NT2/D1 (cell line): Measurements from ENCODE around the gene UBAC1.
A peak's percentile ranks its signal among the peaks of the same experiment; 100 is the strongest.

Experiments
- DNase-seq: peaks from one replicate; pipeline ENCODE4 v3.0.0-alpha.2; 2011; ENCODE audit warnings: low read depth, low spot score
- H3K27me3 ChIP-seq: 2 replicates; pipeline ENCODE4 v1.6.0; 2011; ENCODE audit warnings: mild to moderate bottlenecking; ENCODE audit not compliant: insufficient read length, insufficient read depth
- H3K36me3 ChIP-seq: 2 replicates; pipeline ENCODE4 v1.6.1; 2011; ENCODE audit warnings: mild to moderate bottlenecking, low read length, mixed read lengths; ENCODE audit not compliant: insufficient read depth, insufficient read length
- H3K4me1 ChIP-seq: 2 replicates; pipeline ENCODE4 v1.5.1; 2011; ENCODE audit not compliant: insufficient read depth, insufficient read length
- H3K4me3 ChIP-seq: 2 replicates; pipeline ENCODE4 v1.5.1; 2011; ENCODE audit warnings: low read depth; ENCODE audit not compliant: insufficient read length
- H3K9ac ChIP-seq: 2 replicates; pipeline ENCODE4 v1.6.0; 2011; ENCODE audit warnings: low read depth; ENCODE audit not compliant: insufficient read length
- H3K9me3 ChIP-seq: 2 replicates; pipeline ENCODE4 v1.5.1; 2011; ENCODE audit warnings: mild to moderate bottlenecking, low read length; ENCODE audit not compliant: insufficient read depth
- SUZ12 ChIP-seq: IDR thresholded peaks from 2 replicates; pipeline ENCODE4 v1.6.1; 2011; ENCODE audit not compliant: insufficient read length, insufficient read depth; ENCODE audit errors: extremely low read depth
- YY1 ChIP-seq: IDR thresholded peaks from 2 replicates; pipeline ENCODE4 v1.6.1; 2011; ENCODE audit not compliant: insufficient read length, insufficient read depth
- ZNF274 ChIP-seq: IDR thresholded peaks from 2 replicates; pipeline ENCODE4 v1.6.1; 2011; ENCODE audit warnings: mild to moderate bottlenecking, low read depth, low read length

Gene UBAC1

GRCh38 chr9:135910216-135910615, 51.0 kb downstream of the UBAC1 start:
- no peak overlapping the region for H3K9ac ChIP-seq
- TF ChIP-seq YY1 (no peak), ZNF274 (no peak), SUZ12 (no peak)
- DNase-seq: no peak
- H3K9me3 ChIP-seq: peaks cover 22% of the 10 kb centered on the region
- peaks cover 10% of the 10 kb centered on the region for H3K4me1 ChIP-seq
- no peak overlapping the region for H3K4me3 ChIP-seq
- H3K36me3 ChIP-seq: peaks cover 67% of the 10 kb centered on the region
- no peaks in the 10 kb centered on the region for H3K27me3 ChIP-seq

GRCh38 chr9:135909371-135909770, 51.8 kb downstream of the UBAC1 start:
- Histone ChIP-seq H3K36me3 (peaks cover 67% of the 10 kb centered on the region), H3K4me3 (no peak overlapping the region)

GRCh38 chr9:135908754-135909204, 52.4 kb downstream of the UBAC1 start:
- peaks cover 7% of the 10 kb centered on the region for H3K9me3 ChIP-seq
- DNase-seq: no peak
- H3K4me1 ChIP-seq: peaks cover 10% of the 10 kb centered on the region
- H3K9ac ChIP-seq: peak overlapping the region; percentile 84
- H3K4me3 ChIP-seq: peak overlapping the region; percentile 73
- peaks cover 66% of the 10 kb centered on the region for H3K36me3 ChIP-seq
- TF ChIP-seq ZNF274 (no peak), SUZ12 (no peak), YY1 (no peak)
- no peaks in the 10 kb centered on the region for H3K27me3 ChIP-seq

More at GRCh38 chr9:135909371-135909770, 51.8 kb downstream of the UBAC1 start:
- no peak for DNase-seq
- Histone ChIP-seq H3K27me3 (no peaks in the 10 kb centered on the region), H3K9me3 (peaks cover 13% of the 10 kb centered on the region), H3K9ac (no peak overlapping the region), H3K4me1 (peaks cover 10% of the 10 kb centered on the region)
- TF ChIP-seq YY1: no peak
- no peak for TF ChIP-seq ZNF274
- no peak for TF ChIP-seq SUZ12

DNA sequence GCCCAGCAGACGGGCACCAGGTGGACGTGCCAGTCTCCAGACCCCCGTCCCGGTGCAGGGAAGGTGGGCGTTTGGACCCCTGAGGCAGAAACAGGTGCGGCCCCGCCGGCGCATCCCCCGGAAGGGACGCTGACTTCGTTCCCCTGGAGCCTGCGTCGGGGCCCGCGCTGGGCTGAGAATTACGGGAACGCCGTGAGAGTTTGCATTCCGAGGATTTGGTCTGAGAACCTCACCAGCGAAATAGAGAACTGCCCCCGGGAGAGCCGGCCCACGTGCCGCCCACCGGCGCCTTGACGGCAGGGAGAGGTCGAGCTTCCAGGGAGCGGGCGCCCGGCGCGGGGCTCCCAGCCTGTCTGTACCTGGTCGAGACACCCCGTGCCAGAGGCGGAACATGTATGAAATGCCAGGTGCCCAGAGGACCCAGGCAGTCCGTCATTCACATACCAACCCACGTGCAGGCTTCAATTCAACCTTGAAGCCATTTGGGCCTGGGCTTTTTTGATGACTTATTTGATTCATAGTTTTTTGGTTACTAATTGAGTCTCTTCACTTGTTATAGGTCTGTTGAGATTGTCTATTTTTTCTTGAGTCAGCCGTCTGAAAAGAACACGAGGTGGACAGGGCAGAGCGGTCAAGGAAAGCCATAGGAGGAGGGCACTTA, 53.0 kb downstream of the UBAC1 start:
- peaks cover 10% of the 10 kb centered on the region for H3K4me1 ChIP-seq
- peaks cover 61% of the 10 kb centered on the region for H3K36me3 ChIP-seq
- TF ChIP-seq SUZ12 (no peak), ZNF274 (no peak), YY1 (no peak)
- no peaks in the 10 kb centered on the region for H3K27me3 ChIP-seq
- DNase-seq: no peak
- peak overlapping the region; percentile 84 for H3K9ac ChIP-seq
- peaks cover 2% of the 10 kb centered on the region; the same call in 1 of the 2 replicates for H3K9me3 ChIP-seq
- peak overlapping the region; percentile 73 for H3K4me3 ChIP-seq

DNA sequence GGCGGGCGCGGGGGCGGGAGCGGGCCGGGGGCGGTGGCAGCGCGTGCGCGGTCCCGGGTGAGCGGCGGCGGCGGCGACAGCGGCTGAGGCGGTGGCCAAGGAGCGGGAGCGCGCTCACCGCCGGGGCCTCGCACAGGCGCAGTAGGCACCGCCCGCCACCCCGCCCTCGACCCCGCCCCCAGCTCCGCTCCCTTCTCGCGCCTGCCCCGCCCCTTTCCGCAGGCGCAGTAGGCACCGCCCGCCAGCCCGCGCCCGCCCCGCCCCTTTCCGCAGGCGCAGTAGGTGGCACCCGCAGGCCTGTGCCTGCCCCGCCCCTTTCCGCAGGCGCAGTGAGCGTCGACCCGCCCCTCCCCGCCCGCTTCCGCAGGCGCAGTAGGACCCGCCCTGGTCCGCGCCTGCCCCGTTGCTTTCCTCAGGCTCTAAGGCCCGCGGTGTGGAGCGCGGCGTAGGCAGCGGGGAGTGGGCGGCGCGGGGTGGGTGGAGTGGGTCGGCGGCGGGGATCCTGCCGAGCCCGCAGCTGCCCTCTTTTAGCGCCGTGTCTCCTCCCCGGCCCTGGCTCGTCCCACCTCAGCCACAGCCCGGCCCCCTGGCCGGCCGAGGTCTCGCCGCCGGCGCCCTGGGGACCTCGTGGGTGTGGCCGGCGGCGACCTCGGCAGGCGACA, 53.6 kb downstream of the UBAC1 start, which contains the start of gene CAMSAP1:
Gene CAMSAP1 (minus strand): TSS at position 116 of the 662 bp plus-strand sequence. CDS start 387 bp downstream, outside the sequence.
- TF ChIP-seq ZNF274: no peak
- no peak for TF ChIP-seq SUZ12
- no peak for TF ChIP-seq YY1
- peaks cover 60% of the 10 kb centered on the region for H3K36me3 ChIP-seq
- peak; percentile 90 for DNase-seq
- peak within 1 kb of the TSS; percentile 84 for H3K9ac ChIP-seq
- peak within 1 kb of the TSS; percentile 73 for H3K4me3 ChIP-seq
- peaks cover 12% of the 10 kb centered on the region for H3K4me1 ChIP-seq
- no peaks in the 10 kb centered on the region for H3K9me3 ChIP-seq
- no peaks in the 10 kb centered on the region for H3K27me3 ChIP-seq

DNA sequence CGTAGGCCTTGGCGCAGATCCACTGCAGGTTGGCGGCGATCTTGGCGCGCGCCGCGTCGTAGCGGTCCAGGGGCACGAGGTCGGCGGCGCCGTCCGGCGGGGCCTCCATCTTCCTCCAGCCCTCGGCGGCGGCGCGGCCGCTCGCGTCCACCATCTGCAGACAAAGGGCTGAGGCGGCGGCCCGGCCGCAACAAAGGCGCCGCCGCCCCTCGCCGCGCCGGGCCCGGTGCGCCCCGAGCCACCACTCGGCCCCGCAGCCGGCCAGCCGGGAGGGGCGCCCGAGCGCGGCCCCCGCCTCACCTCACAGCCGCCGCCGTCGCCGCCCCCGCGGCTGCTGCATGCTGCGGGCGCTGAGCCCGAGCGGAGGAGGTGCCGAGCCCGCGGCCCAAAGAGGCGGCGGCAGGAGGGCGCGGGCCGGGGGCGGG, 54.2 kb downstream of the UBAC1 start:
- TF ChIP-seq ZNF274: no peak
- TF ChIP-seq YY1: no peak
- TF ChIP-seq SUZ12: no peak
- Histone ChIP-seq H3K4me3 (peak overlapping the region; percentile 52), H3K36me3 (peaks cover 59% of the 10 kb centered on the region), H3K27me3 (no peaks in the 10 kb centered on the region), H3K9ac (peak overlapping the region; percentile 71), H3K4me1 (peaks cover 12% of the 10 kb centered on the region), H3K9me3 (no peaks in the 10 kb centered on the region)
- DNase-seq: peak; percentile 28
